Keratinocyte (primary cell): ENCODE data around the gene MAB21L3. TPM values are rescaled to one million over a fixed set of nuclear protein-coding genes. Genes with fewer than 3 reads are reported as not detected.

Source experiments
- DNase-seq: peaks from one replicate; pipeline ENCODE4 v3.0.0-alpha.2; 2011; ENCODE audit warnings: low read depth, missing footprints, low spot score
- FAIRE-seq: peaks from 2 replicates; lab custom pipeline; 2011; peaks lifted over from hg19 to GRCh38; lab: Jason Lieb, UNC
- H2AFZ ChIP-seq: 2 replicates; pipeline ENCODE4 v1.6.0; 2012; ENCODE audit warnings: low read length, control low read depth, inconsistent platforms; ENCODE audit not compliant: control insufficient read depth
- H3K27ac ChIP-seq: 2 replicates; pipeline ENCODE4 v1.5.1; 2011; ENCODE audit warnings: low read length; ENCODE audit not compliant: control insufficient read depth, insufficient read depth
- H3K27me3 ChIP-seq: 3 replicates; pipeline ENCODE4 v1.6.0; 2011; ENCODE audit warnings: low read length; ENCODE audit not compliant: control insufficient read depth, insufficient read depth; ENCODE audit errors: extremely low read depth
- H3K36me3 ChIP-seq, 2 experiments: 2 replicates in 1 of 2; 3 replicates in 1 of 2; pipeline ENCODE4 v1.5.1; 2011; ENCODE audit warnings: low read length in 2 of 2, mild to moderate bottlenecking in 1 of 2; ENCODE audit not compliant: control insufficient read depth in 2 of 2, insufficient read depth in 2 of 2; ENCODE audit errors: extremely low read depth in 1 of 2
- H3K4me1 ChIP-seq: 3 replicates; pipeline ENCODE4 v1.5.1; 2011; ENCODE audit warnings: low read length; ENCODE audit not compliant: control insufficient read depth, insufficient read depth; ENCODE audit errors: extremely low read depth
- H3K4me2 ChIP-seq: 3 replicates; pipeline ENCODE4 v1.6.0; 2011; ENCODE audit warnings: low read depth, low read length; ENCODE audit not compliant: control insufficient read depth, insufficient read depth; ENCODE audit errors: extremely low read depth
- H3K4me3 ChIP-seq, 3 experiments: fragments of 200-600 bp in 1 of 3; sonication (generic) in 1 of 3; 2 replicates in 2 of 3; 3 replicates in 1 of 3; pipeline ENCODE4 v1.5.1; 2011 to 2016; ENCODE audit warnings: low read length in 3 of 3, mild to moderate bottlenecking in 3 of 3, control low read depth in 2 of 3, inconsistent platforms in 1 of 3, low read depth in 1 of 3, mixed read lengths in 1 of 3, mixed run types in 1 of 3, moderate library complexity in 1 of 3; ENCODE audit not compliant: control insufficient read depth in 2 of 3, insufficient read depth in 2 of 3; ENCODE audit errors: extremely low read depth in 1 of 3
- H3K79me2 ChIP-seq: 2 replicates; pipeline ENCODE4 v1.6.0; 2012; ENCODE audit warnings: low read length; ENCODE audit not compliant: control insufficient read depth, insufficient read depth
- H3K9ac ChIP-seq: 3 replicates; pipeline ENCODE4 v1.6.0; 2011; ENCODE audit warnings: low read length; ENCODE audit not compliant: control insufficient read depth, insufficient read depth; ENCODE audit errors: extremely low read depth
- H3K9me1 ChIP-seq: 3 replicates; pipeline ENCODE4 v1.6.0; 2011; ENCODE audit warnings: low read length; ENCODE audit not compliant: control insufficient read depth, insufficient read depth; ENCODE audit errors: extremely low read depth
- H3K9me3 ChIP-seq: 2 replicates; pipeline ENCODE4 v1.5.1; 2012; ENCODE audit warnings: low read depth, low read length; ENCODE audit not compliant: control insufficient read depth
- H4K20me1 ChIP-seq: 3 replicates; pipeline ENCODE4 v1.6.0; 2011; ENCODE audit warnings: low read length; ENCODE audit not compliant: control insufficient read depth, insufficient read depth; ENCODE audit errors: extremely low read depth
- CTCF ChIP-seq, 3 experiments: IDR thresholded peaks in 1 of 3; conservative IDR thresholded peaks in 1 of 3; optimal IDR thresholded peaks in 1 of 3; 2 replicates in 2 of 3; 3 replicates in 1 of 3; pipeline versions ENCODE3 to v1.5.1; 2011; ENCODE audit warnings: low read length in 3 of 3, mild to moderate bottlenecking in 3 of 3, moderate library complexity in 2 of 3, control low read depth in 1 of 3, inconsistent platforms in 1 of 3; ENCODE audit not compliant: insufficient read depth in 2 of 3; ENCODE audit errors: extremely low read depth in 1 of 3
- EZH2 ChIP-seq: IDR thresholded peaks from one replicate; pipeline ENCODE4 v1.6.1; 2012; ENCODE audit warnings: inconsistent platforms, mild to moderate bottlenecking, low read length, moderate library complexity
- dilution Hi-C: fragments of 300-500 bp; cut with MboI; formaldehyde crosslinking; loops from one replicate; pipeline ENCODE4 v1.7.0; 2020; ENCODE audit warnings: low sequenced_read_pairs; ENCODE audit not compliant: extremely low pct_ligation_motif_present
- polyA plus RNA-seq, 5 experiments: library from polyadenylated mRNA; depleted of rRNA in 3 of 5; stranded (reverse) in 3 of 5; stranded (forward) in 1 of 5; unstranded in 1 of 5; fragments of >200 nt; gene quantifications; 1 replicate in 1 of 5; 2 replicates in 3 of 5; 3 replicates in 1 of 5; pipeline versions ENCODE4 v1.2.1 to v1.2.3, GENCODE V29; 2011 to 2012; ENCODE audit warnings: missing spikeins in 2 of 5, low read depth in 1 of 5, low replicate concordance in 1 of 5

The MAB21L3 gene
- polyA plus RNA-seq, 1 donor (not counting 4 experiments of a cell fraction or from before 2014, with no cell fraction given): 0.29 TPM

GRCh38 chr1:116092752-116093489 lies 18.3 kb upstream of the MAB21L3 start:
- H3K36me3 ChIP-seq: peaks cover 0 to 11% of the 10 kb centered on the region in 2 experiments
- FAIRE-seq (no peak), DNase-seq (no peak)
- H3K79me2 ChIP-seq: no peaks in the 10 kb centered on the region
- H3K27ac ChIP-seq: no peak overlapping the region
- H3K4me3 ChIP-seq: no peak overlapping the region
- no peak for TF ChIP-seq EZH2
- no peak for TF ChIP-seq CTCF (optimal IDR thresholded peaks at IDR 0.05 in 1 of 3, IDR thresholded peaks at IDR 0.05 in 1 of 3, conservative IDR thresholded peaks at IDR 0.05 in 1 of 3; ENCODE audit: extremely low read depth in 1 of 3, insufficient read depth in 2 of 3, low read length in 3 of 3)
- peaks cover 2% of the 10 kb centered on the region for H3K9me3 ChIP-seq
- H3K27me3 ChIP-seq: no peaks in the 10 kb centered on the region
- no peaks in the 10 kb centered on the region for H3K4me1 ChIP-seq
- no peaks in the 10 kb centered on the region for H3K9me1 ChIP-seq
- H3K9ac ChIP-seq: no peak overlapping the region
- no peak overlapping the region for H2AFZ ChIP-seq
- dilution Hi-C loops: no loop called here
- no peaks in the 10 kb centered on the region for H4K20me1 ChIP-seq
- no peak overlapping the region for H3K4me2 ChIP-seq

- no peaks in the 10 kb centered on the region for H3K27me3 ChIP-seq
- FAIRE-seq (no peak), DNase-seq (no peak)
- H3K9me1 ChIP-seq: no peaks in the 10 kb centered on the region
- no peaks in the 10 kb centered on the region for H4K20me1 ChIP-seq
- no peak for TF ChIP-seq EZH2
- no peak for TF ChIP-seq CTCF (optimal IDR thresholded peaks at IDR 0.05 in 1 of 3, IDR thresholded peaks at IDR 0.05 in 1 of 3, conservative IDR thresholded peaks at IDR 0.05 in 1 of 3; ENCODE audit: extremely low read depth in 1 of 3, insufficient read depth in 2 of 3, low read length in 3 of 3)
- dilution Hi-C loops: no loop called here
- no peak overlapping the region for H3K9ac ChIP-seq
- no peaks in the 10 kb centered on the region for H3K79me2 ChIP-seq
- no peak overlapping the region for H3K27ac ChIP-seq
- peaks cover 1% of the 10 kb centered on the region for H3K9me3 ChIP-seq
- H3K4me1 ChIP-seq: no peaks in the 10 kb centered on the region
- peaks cover 2 to 10% of the 10 kb centered on the region in 2 experiments for H3K36me3 ChIP-seq
- H2AFZ ChIP-seq: no peak overlapping the region
- no peak overlapping the region for H3K4me3 ChIP-seq
- H3K4me2 ChIP-seq: no peak overlapping the region
Observed at GRCh38 chr1:116095027-116095426, 16.2 kb upstream of the MAB21L3 start.
